IPS-11a (cell line): ENCODE results near the gene LITAF.
"Not testable (repeated sequence)": the region's sequence is repeated elsewhere in the genome, so short reads cannot be mapped to it uniquely, and the experiment has no call there.

Source experiments
- H3K4me3 ChIP-seq: one replicate; pipeline ENCODE4 v1.5.1; 2013; ENCODE audit warnings: low read depth, low read length, control low read depth

The LITAF gene

GRCh38 chr16:11621539-11621919 lies 34.8 kb upstream of the LITAF start:
- H3K4me3 ChIP-seq: no peak overlapping the region

GRCh38 chr16:11620243-11621003 lies 33.7 kb upstream of the LITAF start:
- H3K4me3 ChIP-seq: no peak overlapping the region

- no peak overlapping the region for H3K4me3 ChIP-seq
These were observed 32.7 kb upstream of the LITAF start for GRCh38 chr16:11619327-11619851.

GRCh38 chr16:11618107-11618717 lies 31.5 kb upstream of the LITAF start:
- no peak overlapping the region for H3K4me3 ChIP-seq

DNA sequence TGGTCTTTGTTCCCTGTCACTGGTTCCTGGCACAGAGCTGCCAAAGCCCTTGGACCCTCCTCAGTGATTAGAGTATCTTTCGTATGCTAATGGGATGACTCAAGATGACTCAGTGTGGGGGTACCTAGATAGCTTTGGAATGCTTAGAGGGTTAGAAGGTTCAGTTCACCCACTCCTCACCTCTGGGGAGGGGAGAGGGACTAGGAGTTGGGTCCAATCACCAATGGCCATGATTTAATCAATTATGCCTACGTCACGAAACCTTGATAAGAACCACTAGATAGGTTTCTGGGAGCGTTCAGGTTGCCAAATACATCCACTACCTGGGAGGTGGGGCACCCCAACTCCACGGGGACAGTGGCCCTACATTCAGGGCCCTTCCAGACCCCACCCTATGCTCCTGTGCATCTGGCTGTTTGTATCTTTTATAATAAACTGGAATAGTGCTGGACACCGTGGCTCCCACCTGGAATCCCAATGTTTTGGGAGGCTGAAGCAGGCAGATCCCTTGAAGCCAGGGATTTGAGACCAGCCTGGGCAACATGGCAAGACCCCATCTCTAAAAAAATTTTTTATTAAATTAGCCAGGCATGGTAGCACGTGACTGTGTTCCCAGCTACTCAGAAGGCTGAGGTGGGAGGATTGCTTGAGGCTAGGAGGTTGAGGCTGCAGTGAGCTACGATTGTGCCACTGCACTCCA lies 29.2 kb upstream of the LITAF start:
- no peak overlapping the region for H3K4me3 ChIP-seq

DNA sequence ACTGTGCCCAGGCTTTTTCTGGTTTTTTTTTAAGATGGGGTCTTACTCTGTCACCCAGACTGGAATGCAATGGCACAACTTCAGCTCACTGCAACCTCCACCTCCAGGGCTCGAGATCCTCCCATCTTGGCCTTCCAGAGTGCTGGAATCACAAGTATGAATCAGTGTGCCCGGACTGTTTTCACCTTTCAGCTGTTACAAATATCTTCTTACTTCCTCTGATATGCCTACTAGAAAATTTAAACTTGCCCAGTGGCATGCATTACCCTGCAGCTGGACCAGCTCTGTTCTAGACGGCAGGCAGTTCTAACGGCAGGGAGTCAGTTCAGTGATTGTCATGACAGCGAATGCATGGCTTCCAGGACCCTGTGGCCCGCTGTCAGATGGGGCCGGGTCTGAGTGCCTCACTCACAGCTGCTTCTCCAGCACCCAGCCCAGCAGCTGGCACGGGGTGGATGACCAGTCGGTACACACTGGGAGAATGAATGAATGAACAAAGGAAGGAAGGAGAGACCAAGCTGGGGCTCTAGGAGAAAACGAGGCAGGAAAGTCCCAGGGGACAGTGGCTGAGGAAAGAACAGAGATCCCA lies 28.0 kb upstream of the LITAF start:
- H3K4me3 ChIP-seq: no peak overlapping the region

DNA sequence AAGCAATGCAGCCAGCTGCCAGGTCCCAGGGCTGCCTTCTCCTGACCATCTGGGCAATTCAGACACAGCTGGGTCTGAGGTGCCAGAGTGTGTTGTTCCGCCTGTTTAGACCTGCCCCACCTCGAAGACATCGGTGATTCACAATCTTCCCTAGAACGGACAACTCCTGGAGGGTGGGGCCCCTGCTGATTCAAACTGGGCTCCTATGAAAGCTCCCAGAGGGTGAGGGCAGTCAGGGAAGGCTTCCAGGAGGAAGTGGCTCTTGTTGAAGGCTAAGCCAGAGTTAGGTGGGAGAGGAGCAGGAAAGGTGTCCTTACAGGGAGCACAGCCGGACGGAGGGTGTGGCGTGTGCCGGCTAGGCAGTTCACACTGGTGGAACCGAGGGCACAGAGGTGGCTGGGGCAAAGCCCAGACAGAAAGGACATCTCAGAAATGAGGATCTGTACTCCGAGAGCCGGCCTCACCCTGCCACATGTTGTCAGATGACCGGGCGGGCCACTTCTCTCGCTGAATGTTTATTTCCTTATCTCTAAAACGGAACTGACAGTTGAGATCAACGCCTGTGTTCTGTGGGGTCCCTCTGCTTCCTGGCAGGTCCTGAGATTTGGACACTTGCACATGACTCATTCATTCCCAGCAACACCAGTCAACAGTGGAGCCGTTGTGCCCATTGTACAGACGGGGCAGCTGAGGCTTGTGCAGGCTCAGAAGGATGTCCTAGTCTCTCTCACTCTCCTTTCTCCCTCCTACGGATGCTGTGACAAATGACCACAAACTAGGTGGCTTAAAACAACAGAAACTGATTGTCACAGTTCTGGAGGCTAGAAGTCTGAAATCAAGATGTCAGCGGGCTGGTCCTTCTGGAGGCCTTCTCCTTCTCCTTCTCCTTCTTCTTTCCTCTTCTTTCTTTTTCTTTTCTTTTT lies 26.9 kb upstream of the LITAF start:
- H3K4me3 ChIP-seq: no peak overlapping the region

DNA sequence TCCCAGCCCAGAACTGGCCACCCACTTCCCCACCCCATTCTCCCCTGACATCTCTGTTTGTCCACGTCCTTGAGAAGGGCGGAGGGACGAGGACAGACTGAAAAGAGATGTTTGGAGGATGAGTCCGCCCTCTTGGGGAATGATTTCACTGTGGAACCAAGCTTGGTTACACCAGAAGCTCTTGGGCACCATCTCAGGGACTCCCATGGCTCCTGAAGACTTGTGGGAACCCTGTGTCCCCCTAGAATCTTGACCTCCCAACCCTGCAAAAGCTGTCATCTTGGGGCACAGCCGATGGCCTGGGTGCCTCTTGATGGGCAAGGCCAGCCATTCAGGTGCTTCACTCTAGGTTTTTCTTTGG lies 25.9 kb upstream of the LITAF start:
- H3K4me3 ChIP-seq: no peak overlapping the region

GRCh38 chr16:11611871-11612664 lies 25.3 kb upstream of the LITAF start:
- H3K4me3 ChIP-seq: no peak overlapping the region

DNA sequence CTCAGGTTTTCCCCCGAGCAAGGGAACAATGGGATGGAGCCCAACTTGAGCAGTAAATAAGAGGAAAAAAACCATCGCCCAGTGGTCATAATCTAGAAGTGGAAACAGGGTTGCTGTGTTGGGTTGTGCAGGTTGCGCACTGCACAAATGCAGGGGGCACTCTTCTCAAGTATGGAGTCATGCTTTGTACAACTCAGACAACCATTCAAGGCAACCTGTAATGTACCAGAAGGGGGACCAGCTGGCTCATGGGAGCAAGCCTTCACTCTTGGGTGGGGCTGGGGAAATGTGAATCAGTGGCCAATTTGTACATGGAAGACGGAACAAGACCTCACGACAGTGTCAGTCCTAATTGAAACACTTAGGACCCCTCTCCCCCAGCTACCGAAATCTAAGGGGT lies 23.9 kb upstream of the LITAF start:
- no peak overlapping the region for H3K4me3 ChIP-seq

DNA sequence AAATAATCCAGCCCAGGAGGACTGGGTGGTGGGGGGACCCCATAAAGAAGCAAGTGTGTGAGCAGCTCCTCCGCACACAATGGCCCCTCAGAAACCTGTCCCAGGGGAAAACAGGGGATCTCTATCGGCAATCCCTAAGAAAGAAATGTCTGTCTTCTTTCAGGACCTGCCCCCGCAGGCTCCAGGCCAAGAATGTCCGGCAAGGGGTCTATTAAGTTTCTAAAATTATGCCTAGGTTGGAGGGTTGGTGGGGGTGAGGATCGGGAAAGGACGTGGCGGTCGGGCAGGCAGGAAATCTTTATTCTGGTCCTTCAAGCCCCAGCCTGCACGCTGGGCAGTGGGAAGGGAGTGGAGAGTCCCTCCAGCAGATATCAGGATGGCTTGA lies 23.4 kb upstream of the LITAF start:
- H3K4me3 ChIP-seq: no peak overlapping the region

GRCh38 chr16:11609474-11610120 lies 22.9 kb upstream of the LITAF start:
- no peak overlapping the region for H3K4me3 ChIP-seq

DNA sequence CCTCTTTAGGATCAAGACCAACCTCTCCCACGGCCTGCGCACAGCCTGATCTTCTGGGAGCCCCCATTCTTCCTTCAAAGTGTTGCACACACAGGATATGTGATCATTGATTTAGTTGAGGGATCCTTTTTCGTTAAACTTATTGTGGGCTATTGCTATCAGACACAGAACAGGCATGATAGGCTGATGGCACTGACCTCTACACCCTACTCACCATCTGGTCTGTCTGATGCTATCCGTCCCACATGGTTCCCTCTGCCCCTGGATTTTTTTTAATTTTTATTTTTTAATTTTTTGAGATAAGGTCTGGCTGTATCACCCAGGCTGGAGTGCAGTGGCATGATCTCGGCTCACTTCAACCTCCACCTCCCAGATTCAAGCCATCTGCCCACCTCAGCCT lies 19.2 kb upstream of the LITAF start:
- no peak overlapping the region for H3K4me3 ChIP-seq

- no peak overlapping the region for H3K4me3 ChIP-seq
These were observed 18.8 kb upstream of the LITAF start for GRCh38 chr16:11605564-11605886.

DNA sequence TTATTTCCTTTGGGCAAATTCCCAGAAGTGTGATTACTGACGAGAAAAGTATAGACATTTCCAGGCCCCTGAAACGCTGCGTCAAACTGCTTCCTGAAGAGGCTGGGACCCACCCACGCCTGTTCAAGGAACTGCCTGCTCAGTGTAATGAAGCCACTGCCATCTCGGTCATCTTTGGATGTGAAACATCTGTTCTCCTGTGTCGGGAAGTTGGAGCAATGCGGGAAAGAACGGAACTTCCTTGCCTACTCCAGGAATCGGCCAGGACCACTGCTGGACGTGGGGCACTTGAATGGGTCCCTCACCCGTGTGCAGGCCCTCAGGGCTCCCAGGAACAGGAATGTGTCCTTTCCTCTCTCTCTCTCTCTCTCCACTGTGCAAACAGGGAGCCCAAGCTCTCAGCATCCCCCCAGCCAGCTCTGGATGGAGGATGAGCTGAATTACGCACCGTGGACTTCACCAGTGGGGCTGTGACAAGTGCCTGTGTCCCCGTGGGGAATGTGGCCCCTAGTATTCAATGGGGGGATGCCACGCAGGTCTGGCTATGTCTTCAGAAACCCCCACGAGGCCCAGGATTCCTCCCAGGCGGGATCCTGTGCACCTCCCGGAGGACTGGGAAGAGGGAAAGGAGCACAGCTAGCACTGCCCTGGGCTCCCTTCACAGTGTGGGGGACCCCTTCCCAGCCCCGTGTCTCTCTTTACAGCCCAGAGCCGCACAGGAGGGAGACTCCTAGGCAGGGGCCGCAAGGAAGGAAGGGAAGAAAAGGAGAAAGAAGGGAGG lies 18.3 kb upstream of the LITAF start:
- H3K4me3 ChIP-seq: no peak overlapping the region

DNA sequence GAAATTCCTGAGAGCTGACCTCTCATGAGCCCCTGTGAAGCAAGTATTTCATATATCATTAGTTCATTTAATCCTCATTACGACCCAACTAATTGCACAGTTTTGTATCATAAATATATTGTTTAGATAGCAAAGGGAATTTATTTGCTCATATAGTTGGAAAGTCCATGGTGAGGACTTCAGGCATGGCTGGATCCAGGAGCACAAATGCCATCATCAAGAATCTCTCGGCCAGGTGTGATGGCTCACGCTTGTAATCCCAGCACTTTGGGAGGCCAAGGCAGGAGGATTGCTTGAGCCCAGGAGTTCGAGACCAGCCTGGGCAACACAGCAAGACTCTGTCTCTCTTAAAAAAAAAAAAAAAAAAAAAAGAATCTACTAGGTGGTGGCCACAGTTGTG lies 17.6 kb upstream of the LITAF start:
- H3K4me3 ChIP-seq: not testable (repeated sequence)

GRCh38 chr16:11603331-11603750 lies 16.6 kb upstream of the LITAF start:
- no peak overlapping the region for H3K4me3 ChIP-seq

GRCh38 chr16:11602321-11602720 lies 15.6 kb upstream of the LITAF start:
- no peak overlapping the region for H3K4me3 ChIP-seq

DNA sequence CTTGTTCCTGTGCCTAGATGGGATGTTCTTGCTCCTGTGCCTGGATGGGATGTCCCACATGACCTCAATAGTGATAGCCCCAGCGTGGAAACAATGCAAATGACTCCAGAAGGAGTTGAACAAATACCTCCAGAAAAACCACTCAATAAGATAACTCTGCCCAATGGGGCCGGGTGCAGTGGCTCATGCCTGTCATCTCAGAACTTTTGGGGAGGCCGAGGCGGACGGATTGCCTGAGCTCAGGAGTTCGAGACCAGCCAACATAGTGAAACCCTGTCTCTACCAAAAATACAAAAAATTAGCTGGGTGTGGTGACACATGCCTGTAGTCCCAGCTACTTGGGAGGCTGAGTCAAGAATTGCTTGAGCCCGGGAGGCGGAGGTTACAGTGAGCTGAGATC lies 15.2 kb upstream of the LITAF start:
- no peak overlapping the region for H3K4me3 ChIP-seq
